AG09309 (cell line): ENCODE data around the gene ZNF92.
"Not testable (repeated sequence)": the region's sequence is repeated elsewhere in the genome, so short reads cannot be mapped to it uniquely, and the experiment has no call there.

Experiments
- DNase-seq: peaks from one replicate; pipeline ENCODE4 v3.0.0-alpha.2; 2010; ENCODE audit warnings: low read depth
- H3K4me3 ChIP-seq: 2 replicates; pipeline ENCODE4 v1.5.1; 2011; ENCODE audit warnings: mild to moderate bottlenecking, low read depth, low read length, moderate library complexity; ENCODE audit not compliant: control insufficient read depth
- TF ChIP-seq, protein P1 (sequence below): IDR thresholded peaks from 2 replicates; pipeline ENCODE4 v1.5.1; 2011; ENCODE audit warnings: mild to moderate bottlenecking, low read depth, low read length, inconsistent platforms; ENCODE audit not compliant: insufficient read depth, control insufficient read depth; ENCODE audit errors: missing control alignments

The ZNF92 gene

GRCh38 chr7:65373608-65374351 is at the start of gene ZNF92:
Gene ZNF92 (plus strand): TSS chr7:65373855. CDS start chr7:65373998, 143 bp downstream.
- peak within 1 kb of the TSS; percentile 66 for H3K4me3 ChIP-seq
- TF ChIP-seq, protein P1, sequence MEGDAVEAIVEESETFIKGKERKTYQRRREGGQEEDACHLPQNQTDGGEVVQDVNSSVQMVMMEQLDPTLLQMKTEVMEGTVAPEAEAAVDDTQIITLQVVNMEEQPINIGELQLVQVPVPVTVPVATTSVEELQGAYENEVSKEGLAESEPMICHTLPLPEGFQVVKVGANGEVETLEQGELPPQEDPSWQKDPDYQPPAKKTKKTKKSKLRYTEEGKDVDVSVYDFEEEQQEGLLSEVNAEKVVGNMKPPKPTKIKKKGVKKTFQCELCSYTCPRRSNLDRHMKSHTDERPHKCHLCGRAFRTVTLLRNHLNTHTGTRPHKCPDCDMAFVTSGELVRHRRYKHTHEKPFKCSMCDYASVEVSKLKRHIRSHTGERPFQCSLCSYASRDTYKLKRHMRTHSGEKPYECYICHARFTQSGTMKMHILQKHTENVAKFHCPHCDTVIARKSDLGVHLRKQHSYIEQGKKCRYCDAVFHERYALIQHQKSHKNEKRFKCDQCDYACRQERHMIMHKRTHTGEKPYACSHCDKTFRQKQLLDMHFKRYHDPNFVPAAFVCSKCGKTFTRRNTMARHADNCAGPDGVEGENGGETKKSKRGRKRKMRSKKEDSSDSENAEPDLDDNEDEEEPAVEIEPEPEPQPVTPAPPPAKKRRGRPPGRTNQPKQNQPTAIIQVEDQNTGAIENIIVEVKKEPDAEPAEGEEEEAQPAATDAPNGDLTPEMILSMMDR = no peak
- peak; percentile 73 for DNase-seq

DNA sequence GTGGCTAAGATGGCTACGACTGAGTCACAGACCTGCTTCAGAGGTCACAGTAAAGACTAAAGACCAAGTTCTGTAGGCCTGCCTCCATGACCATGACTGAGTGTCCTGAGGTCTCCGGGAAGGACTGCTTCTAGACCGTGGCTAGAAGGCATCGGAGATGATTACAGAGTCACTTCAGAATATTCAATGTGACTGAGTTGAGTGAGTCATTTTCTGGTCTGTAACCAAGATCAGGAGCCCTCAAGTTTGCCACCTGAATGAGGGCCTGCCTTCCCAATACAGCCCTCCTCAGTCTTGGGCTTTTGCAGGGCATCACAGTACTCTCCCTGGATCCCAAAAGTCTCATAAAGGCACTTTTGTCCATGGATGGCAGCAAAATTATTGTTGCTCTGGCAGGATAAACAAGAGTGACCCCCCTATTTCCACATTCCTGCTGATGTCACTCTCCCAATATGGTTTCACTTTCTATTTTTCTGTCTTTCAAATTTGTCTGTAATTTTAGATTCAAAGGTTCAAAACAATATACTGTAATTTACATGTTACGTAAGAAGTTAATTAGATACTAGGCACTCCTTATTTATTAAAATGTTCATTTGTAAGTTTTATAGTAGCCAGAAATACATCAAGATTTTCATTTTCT is 47.7 kb upstream of the ZNF92 start:
- no peak for DNase-seq
- TF ChIP-seq, protein P1 = no peak
- no peak overlapping the region for H3K4me3 ChIP-seq

GRCh38 chr7:65338346-65338745 is 35.3 kb upstream of the ZNF92 start:
- DNase-seq = no peak
- TF ChIP-seq, protein P1 = no peak

DNA sequence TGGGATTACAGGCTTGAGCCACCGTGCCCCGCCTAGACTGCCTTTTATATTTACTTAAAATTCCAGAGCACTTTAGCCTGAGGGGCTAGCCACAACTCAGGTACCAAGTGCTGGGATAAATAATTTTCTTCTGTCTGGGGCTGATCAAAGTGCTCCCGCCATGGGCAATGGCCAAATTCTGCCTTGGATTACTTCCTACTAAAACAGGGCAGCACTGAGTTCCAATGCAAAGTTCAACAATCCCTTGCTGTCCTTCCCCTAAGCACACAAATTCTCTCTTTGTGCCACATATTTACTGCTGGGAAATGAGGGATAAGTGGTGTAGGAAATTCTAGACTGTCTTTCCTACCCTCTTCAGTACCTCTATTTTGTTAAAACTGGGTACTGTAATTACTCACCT is 34.4 kb upstream of the ZNF92 start:
- DNase-seq = no peak
- TF ChIP-seq, protein P1 = no peak
- no peak overlapping the region for H3K4me3 ChIP-seq

More at GRCh38 chr7:65338346-65338745, 35.3 kb upstream of the ZNF92 start:
- H3K4me3 ChIP-seq = no peak overlapping the region

- TF ChIP-seq, protein P1 = no peak
- no peak for DNase-seq
- no peak overlapping the region for H3K4me3 ChIP-seq
Observed at GRCh38 chr7:65342723-65343629, 30.7 kb upstream of the ZNF92 start.

DNA sequence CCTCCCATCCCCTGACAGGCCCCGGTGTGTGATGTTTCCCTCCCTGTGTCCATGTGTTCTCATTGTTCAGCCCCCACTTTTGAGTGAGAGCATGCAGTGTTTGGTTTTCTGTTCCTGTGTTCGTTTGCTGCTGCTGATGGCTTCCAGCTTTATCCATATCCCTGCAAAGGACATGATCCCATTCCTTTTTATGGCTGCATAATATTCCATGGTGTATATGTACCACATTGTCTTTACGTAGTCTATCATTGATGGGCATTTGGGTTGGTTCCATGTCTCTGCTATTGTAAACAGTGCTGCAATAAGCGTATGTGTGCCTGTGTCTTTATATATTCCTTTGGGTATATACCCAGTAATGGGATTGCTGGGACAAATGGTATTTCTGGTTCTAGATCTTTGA is 29.1 kb upstream of the ZNF92 start:
- DNase-seq, H3K4me3 ChIP-seq: not testable (repeated sequence)
